Measurements from ENCODE around the gene PCED1B. TPM values are rescaled to one million over a fixed set of nuclear protein-coding genes. Genes with fewer than 3 reads are reported as not detected.

PCED1B gene
- total and polyA plus RNA-seq, 2 experiments from 2014 or later, result 3.6 to 6.6 TPM

GRCh38 chr12:47078733-47079467, 521 bp upstream of the PCED1B start:
- 4% methylated on average over 17 of the region's 17 CpGs for WGBS (ENCODE audit: low lambda C conversion rate, missing lambda C conversion rate)
- Histone ChIP-seq H4K20me1 (ENCODE audit: insufficient read depth, poor library complexity, severe bottlenecking) (no peaks in the 10 kb centered on the region), H3K4me3 (peak overlapping the region; percentile 74), H3K9me2 (replicated peaks; ENCODE audit: insufficient read depth) (no peaks in the 10 kb centered on the region), H3K79me2 (peaks cover 35% of the 10 kb centered on the region), H2AFZ (peak overlapping the region; percentile 76), H3K4me2 (peak overlapping the region; percentile 95), H3K4me1 (ENCODE audit: insufficient read depth) (peaks cover 27% of the 10 kb centered on the region), H3K27ac (peak overlapping the region; percentile 97), H3K36me3 (replicated peaks; ENCODE audit: insufficient read depth, low read depth) (no peaks in the 10 kb centered on the region), H3K27me3 (no peaks in the 10 kb centered on the region), H3K9me3 (ENCODE audit: low read depth) (no peaks in the 10 kb centered on the region)
- TF ChIP-seq EZH2 (IDR thresholded peaks at IDR 0.05; ENCODE audit: borderline replicate concordance) (no peak), EZH2phosphoT487 (IDR thresholded peaks at IDR 0.05; ENCODE audit: low read depth, severe bottlenecking, unreplicated experiment) (no peak), CTCF (IDR thresholded peaks at IDR 0.05; ENCODE audit: poor library complexity) (no peak)
- DNase-seq (ENCODE audit: low spot score), result peak; percentile 49

GRCh38 chr12:47079981-47080724, 732 bp downstream of the PCED1B start:
- no peaks in the 10 kb centered on the region for H3K27me3 ChIP-seq
- no peaks in the 10 kb centered on the region for H3K9me2 ChIP-seq (replicated peaks; ENCODE audit: insufficient read depth)
- peak; percentile 67 for DNase-seq (ENCODE audit: low spot score)
- peak overlapping the region; percentile 95 for H3K4me2 ChIP-seq
- H4K20me1 ChIP-seq (ENCODE audit: insufficient read depth, poor library complexity, severe bottlenecking), result no peaks in the 10 kb centered on the region
- peaks cover 35% of the 10 kb centered on the region for H3K79me2 ChIP-seq
- H3K36me3 ChIP-seq (replicated peaks; ENCODE audit: insufficient read depth, low read depth), result no peaks in the 10 kb centered on the region
- TF ChIP-seq EZH2phosphoT487 (IDR thresholded peaks at IDR 0.05; ENCODE audit: low read depth, severe bottlenecking, unreplicated experiment) (no peak), CTCF (IDR thresholded peaks at IDR 0.05; ENCODE audit: poor library complexity) (no peak), EZH2 (IDR thresholded peaks at IDR 0.05; ENCODE audit: borderline replicate concordance) (no peak)
- H2AFZ ChIP-seq, result peak overlapping the region; percentile 54
- H3K9me3 ChIP-seq (ENCODE audit: low read depth), result no peaks in the 10 kb centered on the region
- under 1% methylated on average over 30 of the region's 49 CpGs for WGBS (ENCODE audit: low lambda C conversion rate, missing lambda C conversion rate)
- H3K4me3 ChIP-seq, result peak overlapping the region; percentile 74
- H3K4me1 ChIP-seq (ENCODE audit: insufficient read depth), result peaks cover 34% of the 10 kb centered on the region
- peak overlapping the region; percentile 97 for H3K27ac ChIP-seq

GRCh38 chr12:47080725-47081502, 1.5 kb downstream of the PCED1B start:
- peak overlapping the region; percentile 95 for H3K4me2 ChIP-seq
- H3K4me1 ChIP-seq (ENCODE audit: insufficient read depth), result peaks cover 39% of the 10 kb centered on the region
- no peaks in the 10 kb centered on the region for H3K27me3 ChIP-seq
- H3K27ac ChIP-seq, result peak overlapping the region; percentile 97
- peak; percentile 56 for DNase-seq (ENCODE audit: low spot score)
- H3K36me3 ChIP-seq (replicated peaks; ENCODE audit: insufficient read depth, low read depth), result no peaks in the 10 kb centered on the region
- H4K20me1 ChIP-seq (ENCODE audit: insufficient read depth, poor library complexity, severe bottlenecking), result no peaks in the 10 kb centered on the region
- H3K4me3 ChIP-seq, result peak overlapping the region; percentile 74
- peak overlapping the region; percentile 54 for H2AFZ ChIP-seq
- H3K9me2 ChIP-seq (replicated peaks; ENCODE audit: insufficient read depth), result no peaks in the 10 kb centered on the region
- peaks cover 33% of the 10 kb centered on the region for H3K79me2 ChIP-seq
- H3K9me3 ChIP-seq (ENCODE audit: low read depth), result no peaks in the 10 kb centered on the region
- TF ChIP-seq CTCF (IDR thresholded peaks at IDR 0.05; ENCODE audit: poor library complexity) (no peak), EZH2phosphoT487 (IDR thresholded peaks at IDR 0.05; ENCODE audit: low read depth, severe bottlenecking, unreplicated experiment) (no peak), EZH2 (IDR thresholded peaks at IDR 0.05; ENCODE audit: borderline replicate concordance) (no peak)
- WGBS (ENCODE audit: low lambda C conversion rate, missing lambda C conversion rate), result 18% methylated on average over 26 of the region's 26 CpGs
